Heart right ventricle (tissue), 16 donors: ENCODE data around the gene RYR1. TPM values are rescaled to one million over a fixed set of nuclear protein-coding genes. Genes with fewer than 3 reads are reported as not detected.

Experiments
- ATAC-seq, 8 donors: fragments of 200-7000 bp; cut with Tn5 transposase; one replicate each; pipeline ENCODE4 v1.9.1; 2020; ENCODE audit warnings: mild to moderate bottlenecking in 8 of 8, moderate library complexity in 8 of 8, moderate number of reproducible peaks in 1 of 8
- DNase-seq, 2 donors: peaks; one replicate each; pipeline ENCODE4 v3.0.0-alpha.2; 2020
- H3K27ac ChIP-seq, 10 donors: fragments of 200-600 bp; sonication (generic) in 2 of 10; one replicate each; pipeline versions ENCODE4 v1.5.0 to v1.8.0; 2020 to 2022; ENCODE audit warnings: mild to moderate bottlenecking in 3 of 10
- H3K27me3 ChIP-seq, 7 donors: fragments of 200-600 bp; one replicate each; pipeline ENCODE4 v1.8.0; 2021 to 2022; ENCODE audit warnings: mild to moderate bottlenecking in 2 of 7
- H3K36me3 ChIP-seq, 9 donors: fragments of 200-600 bp; sonication (generic) in 1 of 9; one replicate each; pipeline versions ENCODE4 v1.5.0 to v1.8.0; 2020 to 2022; ENCODE audit warnings: mild to moderate bottlenecking in 2 of 9
- H3K4me1 ChIP-seq, 9 donors: fragments of 200-600 bp; sonication (generic) in 1 of 9; one replicate each; pipeline versions ENCODE4 v1.5.0 to v1.8.0; 2020 to 2022; ENCODE audit warnings: mild to moderate bottlenecking in 4 of 9
- H3K4me3 ChIP-seq, 10 donors: fragments of 200-600 bp; sonication (generic) in 2 of 10; one replicate each; pipeline versions ENCODE4 v1.5.0 to v1.8.0; 2020 to 2022; ENCODE audit warnings: mild to moderate bottlenecking in 7 of 10, moderate library complexity in 2 of 10
- H3K9me3 ChIP-seq, 11 donors: fragments of 200-600 bp in 10 of 11; sonication (generic) in 2 of 11; one replicate each; pipeline versions ENCODE4 v1.5.0 to v1.8.0; 2013 to 2022; ENCODE audit warnings: mild to moderate bottlenecking in 2 of 11, control low read depth in 1 of 11, moderate library complexity in 1 of 11
- WGBS, 2 donors: extraction: QIAGEN DNeasy Blood & Tissue Kit; methylation state at CpG; one replicate each; pipeline ENCODE4 v1.1.7; 2013; ENCODE audit warnings: inconsistent platforms in 1 of 2; 5-methylcytosine and 5-hydroxymethylcytosine counted together
- intact Hi-C, 10 donors: fragments of 100-400 bp; cut with DNase I; formaldehyde crosslinking; loops; one replicate each; pipeline versions ENCODE4 v1.11.1 to v1.14.2; 2022
- polyA plus RNA-seq, 2 donors: library from polyadenylated mRNA; stranded (reverse); fragments of 200-250 nt; gene quantifications; one replicate each; pipeline ENCODE4 v1.2.3, GENCODE V29; 2013
- total RNA-seq, 10 donors: library from RNA; stranded (reverse); fragmentation: NEBNext Ultra II Directional in 3 of 10; extraction: Animal tissue kit (Norgen Biotek cat#: 25700) in 3 of 10; gene quantifications; one replicate each; pipeline versions ENCODE4 v1.2.1 to v1.2.4, GENCODE V29; 2021 to 2023
- TF ChIP-seq, protein P1 (sequence below), 9 donors: fragments of 200-600 bp; sonication (generic) in 2 of 9; IDR thresholded peaks; one replicate each; pipeline versions ENCODE4 v1.5.0 to v1.8.0; 2021 to 2022; ENCODE audit warnings: antibody characterized with exemption in 9 of 9, mild to moderate bottlenecking in 5 of 9, moderate library complexity in 1 of 9
- donor health status: Arrhythmogenic right ventricular cardiomyopathy.
- donor health status: ischemic (EF 13 %, LVEDD 7.1; RV severe dilation, severe dysfunction).
- donor health status: healthy with polysubstance abuse.
- donor health status: DM: no; HTN: yes; CAD: no.
- donor health status: DM: no; HTN: no; CAD: no.
- donor health status: ischemic (EF 25% LVEDD 6.9; RV normal size, moderate dysfunction).
- donor health status: ischemic (EF 25% LVEDD 5.7; RV mildly dilated, moderate dysfunction).
- donor health status: healthy.
- donor health status: DM: yes; HTN: yes; CAD: no.
- donor health status: Ischemic cardiomyopathy.
- donor health status: ischemic (EF 35%, LVEDD 5.7; RV mildly dilated, moderate dysfunction).
- donor health status: nonischemic (EF 11% LVEDD 7.7; RV severe dilation, severe dysfunction).
- donor health status: DM: yes; HTN: yes; CAD: no.
- donor health status: PGD.
- donor health status: ischemic (EF 29% LVEDD 5.4; RV normal size, mild dysfunction).
- donor health status: nonischemic (EF 23%, LVEDD 6.1; RV moderate dilation, normal function).

Gene RYR1
- total and polyA plus RNA-seq, 12 donors, result 0.20 to 1.7 (median 0.74) TPM

DNA sequence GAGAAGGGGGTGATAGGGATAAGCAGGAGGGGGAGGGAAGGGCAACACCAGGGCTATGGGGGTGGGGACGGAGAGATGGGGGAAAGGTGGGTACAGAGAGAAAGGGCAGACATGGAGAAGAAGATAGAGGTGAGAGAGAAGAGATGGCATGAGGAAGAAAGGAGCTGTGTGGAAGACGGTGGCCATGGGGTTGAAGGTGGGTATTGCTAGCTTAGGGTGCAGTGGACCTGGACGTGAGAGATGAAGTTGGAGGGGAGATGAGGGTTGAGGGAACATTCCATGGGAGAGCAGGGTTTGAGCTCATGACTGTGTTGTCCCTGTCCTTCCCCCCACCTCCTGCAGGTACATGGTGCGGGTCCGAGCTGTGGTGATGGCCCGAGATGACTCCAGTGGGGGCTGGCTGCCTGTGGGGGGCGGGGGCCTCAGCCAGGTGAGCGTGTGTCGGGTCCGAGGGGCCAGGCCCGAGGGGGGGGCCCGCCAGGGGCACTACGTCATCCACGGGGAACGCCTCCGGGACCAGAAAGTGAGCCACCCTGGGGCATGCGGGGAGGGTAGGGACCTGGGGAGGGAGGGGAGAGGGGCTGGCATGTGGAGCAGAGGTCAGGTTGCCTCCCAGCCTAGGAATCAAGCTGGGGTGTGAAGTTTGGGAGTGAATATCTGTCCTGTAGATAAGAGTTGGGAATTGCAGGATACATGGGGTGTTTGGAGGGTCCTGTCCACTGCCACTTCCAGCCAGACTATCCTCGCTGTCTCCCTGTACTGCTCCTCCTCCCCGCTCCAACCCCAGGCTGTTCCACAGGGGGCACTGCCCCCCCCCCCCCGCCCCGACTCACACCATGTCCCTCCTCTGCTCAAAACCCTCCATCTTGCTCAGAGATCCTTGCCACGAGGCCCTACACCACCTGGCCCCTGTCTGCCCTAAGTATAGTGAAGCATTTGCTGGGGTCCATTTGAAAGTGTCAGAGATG is 43.2 kb upstream of the RYR1 start:
- Histone ChIP-seq H3K36me3 (peaks cover 0 to 13% (median 0%) of the 10 kb centered on the region in 9 donors), H3K9me3 (no peaks in the 10 kb centered on the region), H3K4me3 (peak overlapping the region in 2 of 10 donors; percentile 57 to 64), H3K4me1 (peaks cover 15 to 61% (median 33%) of the 10 kb centered on the region in 9 donors), H3K27me3 (peaks cover 0 to 86% (median 17%) of the 10 kb centered on the region in 7 donors), H3K27ac (peak overlapping the region in 2 of 10 donors; percentile 52 to 87)
- no peak for ATAC-seq
- WGBS, 2 donors, result 30 to 33% methylated on average over 20 to 22 of the region's 22 CpGs
- DNase-seq, result no peak
- TF ChIP-seq, protein P1, sequence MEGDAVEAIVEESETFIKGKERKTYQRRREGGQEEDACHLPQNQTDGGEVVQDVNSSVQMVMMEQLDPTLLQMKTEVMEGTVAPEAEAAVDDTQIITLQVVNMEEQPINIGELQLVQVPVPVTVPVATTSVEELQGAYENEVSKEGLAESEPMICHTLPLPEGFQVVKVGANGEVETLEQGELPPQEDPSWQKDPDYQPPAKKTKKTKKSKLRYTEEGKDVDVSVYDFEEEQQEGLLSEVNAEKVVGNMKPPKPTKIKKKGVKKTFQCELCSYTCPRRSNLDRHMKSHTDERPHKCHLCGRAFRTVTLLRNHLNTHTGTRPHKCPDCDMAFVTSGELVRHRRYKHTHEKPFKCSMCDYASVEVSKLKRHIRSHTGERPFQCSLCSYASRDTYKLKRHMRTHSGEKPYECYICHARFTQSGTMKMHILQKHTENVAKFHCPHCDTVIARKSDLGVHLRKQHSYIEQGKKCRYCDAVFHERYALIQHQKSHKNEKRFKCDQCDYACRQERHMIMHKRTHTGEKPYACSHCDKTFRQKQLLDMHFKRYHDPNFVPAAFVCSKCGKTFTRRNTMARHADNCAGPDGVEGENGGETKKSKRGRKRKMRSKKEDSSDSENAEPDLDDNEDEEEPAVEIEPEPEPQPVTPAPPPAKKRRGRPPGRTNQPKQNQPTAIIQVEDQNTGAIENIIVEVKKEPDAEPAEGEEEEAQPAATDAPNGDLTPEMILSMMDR (IDR thresholded peaks at IDR 0.05), result no peak
- intact Hi-C loops, result loop anchor here in 1 of 10 donors (10.0 kb wide), 1 partner anchor 535 kb away; no protein-coding TSS in a partner anchor

DNA sequence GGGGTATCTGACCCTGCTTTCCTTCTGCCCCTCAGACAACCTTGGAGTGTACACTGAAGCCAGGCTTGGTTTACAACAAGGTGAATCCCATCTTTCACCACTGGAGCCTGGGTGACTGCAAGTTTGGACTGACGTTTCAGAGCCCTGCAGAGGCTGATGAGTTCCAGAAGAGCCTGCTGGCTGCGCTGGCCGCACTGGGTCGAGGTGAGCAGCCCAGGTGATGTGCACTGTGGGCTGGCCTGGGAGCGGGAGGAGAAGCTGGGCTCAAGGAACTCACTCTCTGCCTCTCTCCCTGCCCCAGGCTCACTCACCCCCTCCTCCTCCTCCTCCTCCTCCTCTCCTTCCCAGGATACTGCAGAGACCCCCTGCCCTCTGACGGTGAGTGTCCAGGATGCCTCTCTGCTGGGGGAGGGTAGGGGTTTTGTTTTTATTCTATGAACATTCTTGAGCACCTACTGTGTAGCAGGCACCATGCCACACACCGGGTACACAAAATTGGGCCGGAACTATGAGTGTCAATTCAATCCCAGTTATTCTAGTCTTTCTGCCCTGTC is 41.5 kb upstream of the RYR1 start:
- WGBS, 2 donors, result 55 to 60% methylated on average over 8 of the region's 8 CpGs
- intact Hi-C loops, result loop anchor here in 1 of 10 donors (10.0 kb wide), 1 partner anchor 533 kb away; no protein-coding TSS in a partner anchor
- Histone ChIP-seq H3K27ac (no peak overlapping the region), H3K4me3 (no peak overlapping the region), H3K4me1 (peaks cover 7 to 52% (median 22%) of the 10 kb centered on the region in 9 donors), H3K27me3 (peaks cover 0 to 86% (median 34%) of the 10 kb centered on the region in 7 donors), H3K36me3 (no peaks in the 10 kb centered on the region), H3K9me3 (no peaks in the 10 kb centered on the region)
- ATAC-seq (no peak), DNase-seq (no peak)
- TF ChIP-seq, protein P1 (IDR thresholded peaks at IDR 0.05), result no peak

DNA sequence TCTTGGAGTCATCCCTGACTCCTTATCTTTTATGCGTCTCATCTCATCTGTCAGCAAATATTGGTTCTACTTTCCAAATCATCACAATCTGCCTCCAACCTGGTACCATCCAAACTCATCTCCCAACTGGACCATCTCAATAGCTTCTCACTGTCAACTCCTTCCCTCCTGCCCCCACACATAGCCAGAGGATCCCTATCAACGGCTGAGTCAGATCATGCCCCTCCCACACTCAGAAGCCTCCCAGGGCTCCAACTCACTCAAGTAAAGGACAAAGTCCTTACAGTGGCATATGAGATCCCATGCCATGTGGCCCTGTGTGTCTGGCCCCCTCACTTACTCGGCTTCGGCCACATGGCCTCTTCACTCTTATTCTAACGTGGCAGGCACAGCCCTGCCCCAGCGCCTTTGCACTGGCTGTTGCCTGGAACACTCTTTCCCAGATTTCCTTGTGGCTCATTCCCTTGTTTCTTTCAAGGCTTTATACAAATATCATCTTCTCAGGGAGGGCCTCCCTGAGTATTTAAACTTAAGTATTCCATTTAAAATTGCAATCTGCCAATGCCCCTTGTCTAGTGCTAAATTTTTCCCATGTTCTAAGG is 40.7 kb upstream of the RYR1 start:
- 71 to 76% methylated on average over 6 of the region's 6 CpGs for WGBS, 2 donors
- H3K27ac ChIP-seq, result no peak overlapping the region
- intact Hi-C loops, result loop anchor here in 1 of 10 donors (10.0 kb wide), 1 partner anchor 532 kb away; no protein-coding TSS in a partner anchor
- TF ChIP-seq, protein P1 (IDR thresholded peaks at IDR 0.05), result no peak
- ATAC-seq, result no peak
- H3K4me3 ChIP-seq, result no peak overlapping the region
- H3K27me3 ChIP-seq, result peaks cover 0 to 90% (median 42%) of the 10 kb centered on the region in 7 donors
- H3K4me1 ChIP-seq, result peaks cover 0 to 43% (median 15%) of the 10 kb centered on the region in 9 donors
- DNase-seq, result no peak
- no peaks in the 10 kb centered on the region for H3K9me3 ChIP-seq
- H3K36me3 ChIP-seq, result no peaks in the 10 kb centered on the region

DNA sequence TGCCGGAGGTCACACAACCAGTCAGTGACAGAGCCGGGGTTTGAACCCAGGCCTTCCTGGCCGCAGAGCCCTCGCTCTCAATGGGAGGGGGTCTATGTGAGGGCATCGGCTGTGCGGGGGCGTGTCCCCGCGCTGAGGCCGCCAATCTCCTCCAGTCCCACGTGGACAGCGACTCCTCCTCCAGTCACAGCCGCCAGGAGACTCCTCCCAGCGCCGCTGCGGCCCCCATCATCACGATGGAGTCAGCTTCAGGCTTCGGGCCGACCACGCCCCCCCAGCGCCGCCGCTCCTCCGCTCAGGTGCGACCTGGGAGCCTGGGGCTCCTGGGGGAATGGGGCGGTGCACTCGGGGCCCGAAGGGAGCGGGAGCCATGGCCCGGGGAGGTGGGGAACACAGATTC is 39.0 kb upstream of the RYR1 start:
- H3K27me3 ChIP-seq, result peaks cover 7 to 91% (median 59%) of the 10 kb centered on the region in 7 donors

More for the DNA sequence above, 39.0 kb upstream of the RYR1 start:
- TF ChIP-seq, protein P1 (IDR thresholded peaks at IDR 0.05), result no peak
- WGBS, 2 donors, result 4 to 5% methylated on average over 30 of the region's 30 CpGs
- peaks cover 0 to 28% (median 0%) of the 10 kb centered on the region in 9 donors for H3K4me1 ChIP-seq
- no peaks in the 10 kb centered on the region for H3K9me3 ChIP-seq
- H3K36me3 ChIP-seq, result no peaks in the 10 kb centered on the region
- no peak overlapping the region for H3K27ac ChIP-seq
- peak overlapping the region in 2 of 10 donors; percentile 5 to 22 for H3K4me3 ChIP-seq
- ATAC-seq (peak in 1 of 8 donors; percentile 6), DNase-seq (no peak)
- intact Hi-C loops, result loop anchor here in 1 of 10 donors (10.0 kb wide), 1 partner anchor 530 kb away; no protein-coding TSS in a partner anchor
